ENCODE data around the gene ITPR2.
"Not testable (repeated sequence)": the region's sequence is repeated elsewhere in the genome, so short reads cannot be mapped to it uniquely, and the experiment has no call there.

Gene ITPR2

DNA sequence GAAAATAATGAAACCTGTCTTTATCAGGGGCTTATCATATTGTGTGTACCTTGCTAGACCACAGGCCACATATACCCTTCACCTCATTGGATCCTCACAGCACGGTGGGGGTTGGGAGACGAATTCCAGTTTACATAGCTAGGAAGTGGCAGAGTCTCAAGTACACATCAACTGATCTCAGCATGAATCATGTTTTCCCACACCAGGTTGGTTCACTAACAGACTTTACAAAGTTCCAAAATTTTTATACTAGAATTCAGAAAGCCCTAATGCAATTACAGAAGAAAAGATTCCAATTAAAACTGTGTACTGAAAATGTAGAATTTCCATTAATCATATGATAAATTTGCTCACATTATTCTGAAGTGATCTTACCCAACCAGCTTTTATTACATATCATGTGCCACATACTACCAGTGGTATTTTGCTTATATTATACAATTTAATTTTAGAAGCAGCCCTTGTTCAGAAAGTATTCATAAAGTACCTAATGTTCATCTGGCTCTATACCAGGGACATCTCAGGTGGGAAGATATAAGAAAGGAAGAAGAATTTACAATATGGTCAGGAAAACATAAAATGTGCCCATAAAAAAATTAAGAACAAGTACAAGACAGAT lies 196.2 kb downstream of the ITPR2 start:
- in situ Hi-C loops (cut with MboI; ENCODE audit: low sequenced_read_pairs), result no loop called here

DNA sequence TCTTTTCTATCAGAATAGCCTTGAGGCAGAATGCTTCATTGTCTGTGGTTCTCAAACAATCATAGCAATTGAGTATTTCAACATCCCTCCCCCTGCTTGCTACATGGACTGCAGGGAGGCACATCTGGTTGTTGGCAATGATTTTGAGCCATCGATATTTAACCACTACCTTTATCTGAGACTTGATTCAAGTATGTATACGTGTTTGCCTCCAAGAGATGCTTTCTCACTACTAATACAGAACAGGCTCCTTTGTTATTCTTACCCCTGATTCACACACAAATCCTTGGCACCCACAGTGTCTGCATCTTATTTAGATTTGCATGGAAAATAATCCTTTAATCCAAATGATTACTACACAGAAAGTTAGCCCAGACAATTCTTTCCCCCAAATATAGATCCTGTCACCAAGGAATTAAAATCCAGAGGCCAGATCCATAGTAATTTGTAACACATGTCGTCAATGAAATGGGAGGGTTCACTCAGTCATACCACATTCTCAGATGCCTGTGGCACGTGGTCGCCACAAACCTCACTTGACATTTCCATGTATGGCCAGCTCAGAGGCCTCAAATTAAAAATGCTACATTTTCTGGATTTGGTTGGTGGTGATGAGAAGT lies 199.3 kb downstream of the ITPR2 start:
- in situ Hi-C loops (cut with MboI; ENCODE audit: low sequenced_read_pairs), result no loop called here

- in situ Hi-C loops (cut with MboI; ENCODE audit: low sequenced_read_pairs), result no loop called here
Observed at GRCh38 chr12:26632756-26633155, 200.2 kb downstream of the ITPR2 start.

GRCh38 chr12:26631846-26632245 lies 201.1 kb downstream of the ITPR2 start:
- in situ Hi-C loops (cut with MboI; ENCODE audit: low sequenced_read_pairs), result no loop called here

DNA sequence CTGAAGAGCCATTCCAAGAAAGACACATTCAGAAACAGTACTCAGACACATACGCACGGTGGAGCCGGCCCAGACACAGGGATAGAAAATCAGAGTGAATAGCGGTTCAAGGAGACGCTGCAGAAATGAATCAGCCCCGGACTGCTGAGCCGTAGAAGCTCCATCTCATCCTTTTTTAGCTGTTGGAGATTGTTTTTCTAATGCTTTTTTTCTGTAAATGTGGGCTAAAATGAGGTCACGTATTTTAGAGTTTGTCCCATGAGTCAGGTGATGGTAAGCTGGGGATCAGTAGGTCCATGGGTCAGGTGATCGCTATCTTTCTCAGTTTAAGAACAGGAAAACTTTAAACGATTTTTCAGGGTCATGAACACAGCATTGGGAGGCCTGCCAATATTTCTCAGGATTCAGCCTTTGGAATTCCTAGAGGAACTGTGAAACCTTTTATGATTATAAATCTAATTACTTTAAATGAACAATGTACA lies 202.4 kb downstream of the ITPR2 start:
- in situ Hi-C loops (cut with MboI; ENCODE audit: low sequenced_read_pairs), result no loop called here

DNA sequence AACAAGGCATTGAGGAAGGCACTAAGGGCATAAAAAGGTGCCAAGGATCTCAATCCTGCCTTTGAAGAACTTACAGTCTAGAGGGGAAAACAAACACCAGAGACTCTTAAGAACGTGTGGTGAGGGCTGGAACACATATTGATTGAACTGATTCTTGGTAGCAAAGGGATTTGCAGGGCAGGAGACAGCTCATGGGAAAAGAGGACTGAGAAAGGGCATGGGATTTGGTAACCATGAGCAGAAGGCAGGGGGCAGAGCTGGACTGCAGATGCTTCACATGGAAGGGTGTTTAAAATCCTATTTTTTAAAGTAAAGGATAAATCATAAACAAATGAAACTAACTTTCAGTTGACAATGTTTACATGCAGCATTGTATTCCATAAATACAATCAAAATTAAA lies 203.1 kb downstream of the ITPR2 start:
- in situ Hi-C loops (cut with MboI; ENCODE audit: low sequenced_read_pairs), result no loop called here

GRCh38 chr12:26628234-26628633 lies 204.8 kb downstream of the ITPR2 start:
- in situ Hi-C loops (cut with MboI; ENCODE audit: low sequenced_read_pairs), result no loop called here

GRCh38 chr12:26627335-26627734 lies 205.7 kb downstream of the ITPR2 start:
- in situ Hi-C loops (cut with MboI; ENCODE audit: low sequenced_read_pairs), result no loop called here

DNA sequence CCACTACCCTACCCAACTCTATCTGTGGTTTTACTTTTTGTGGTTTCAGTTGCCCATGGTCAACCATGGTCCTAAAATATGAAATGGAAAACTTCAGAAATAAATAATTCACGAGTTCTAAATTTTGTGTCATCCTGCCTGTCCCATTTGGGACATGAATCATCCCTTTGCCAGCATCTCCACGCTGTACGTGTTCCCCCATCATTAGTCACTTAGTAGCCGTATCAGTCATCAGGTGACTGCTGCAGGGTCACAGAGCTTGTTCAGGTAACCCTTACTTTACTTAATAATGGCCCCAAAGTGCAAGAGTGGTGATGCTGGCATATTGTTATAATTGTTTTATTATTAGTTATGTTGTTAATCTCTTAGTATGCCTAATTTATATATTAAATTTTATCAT lies 209.9 kb downstream of the ITPR2 start:
- in situ Hi-C loops (cut with MboI; ENCODE audit: low sequenced_read_pairs), result no loop called here

DNA sequence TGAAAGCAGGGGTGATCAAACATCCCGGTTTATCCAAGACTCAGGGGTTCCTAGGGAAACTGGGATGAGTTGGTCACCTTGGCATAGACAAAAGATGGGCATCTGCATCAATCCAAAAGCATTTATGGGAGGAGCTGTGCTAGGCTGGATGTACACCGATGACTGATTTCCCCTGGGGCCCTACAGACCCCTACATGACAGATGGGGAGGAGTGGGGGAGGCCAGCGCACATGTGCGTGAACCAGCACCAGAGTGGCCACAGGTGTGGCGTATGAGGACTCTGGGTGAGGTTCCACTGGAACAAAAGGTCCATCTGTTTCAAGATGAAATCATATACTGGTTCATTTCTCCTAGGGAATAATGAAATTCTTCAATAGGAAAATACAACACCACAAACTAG lies 210.4 kb downstream of the ITPR2 start:
- in situ Hi-C loops (cut with MboI; ENCODE audit: low sequenced_read_pairs), result no loop called here

GRCh38 chr12:26621932-26622331 lies 211.1 kb downstream of the ITPR2 start:
- in situ Hi-C loops (cut with MboI; ENCODE audit: low sequenced_read_pairs), result no loop called here

- in situ Hi-C loops (cut with MboI; ENCODE audit: low sequenced_read_pairs), result no loop called here
Observed at GRCh38 chr12:26620907-26621306, 212.1 kb downstream of the ITPR2 start.

DNA sequence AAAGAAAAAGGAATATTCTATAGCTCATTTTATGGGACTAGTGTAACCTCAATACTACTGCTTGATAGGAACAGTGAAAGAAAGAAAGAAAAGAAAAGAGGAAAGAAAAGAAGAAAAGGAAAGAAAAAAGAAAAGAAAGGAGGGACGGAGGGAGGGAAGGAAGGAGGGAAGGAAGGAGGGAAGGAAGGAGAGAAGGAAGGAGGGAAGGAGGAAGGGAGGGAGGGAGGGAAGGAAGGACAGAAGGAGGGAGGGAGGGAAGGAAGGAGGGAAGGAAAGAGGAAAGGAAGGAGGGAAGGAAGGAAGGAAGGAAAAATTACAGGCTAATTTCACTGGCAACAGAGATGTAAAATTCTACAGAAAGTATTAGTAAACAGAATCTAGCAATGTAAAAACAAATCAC lies 215.5 kb downstream of the ITPR2 start:
- in situ Hi-C loops (cut with MboI; ENCODE audit: low sequenced_read_pairs), result no loop called here

DNA sequence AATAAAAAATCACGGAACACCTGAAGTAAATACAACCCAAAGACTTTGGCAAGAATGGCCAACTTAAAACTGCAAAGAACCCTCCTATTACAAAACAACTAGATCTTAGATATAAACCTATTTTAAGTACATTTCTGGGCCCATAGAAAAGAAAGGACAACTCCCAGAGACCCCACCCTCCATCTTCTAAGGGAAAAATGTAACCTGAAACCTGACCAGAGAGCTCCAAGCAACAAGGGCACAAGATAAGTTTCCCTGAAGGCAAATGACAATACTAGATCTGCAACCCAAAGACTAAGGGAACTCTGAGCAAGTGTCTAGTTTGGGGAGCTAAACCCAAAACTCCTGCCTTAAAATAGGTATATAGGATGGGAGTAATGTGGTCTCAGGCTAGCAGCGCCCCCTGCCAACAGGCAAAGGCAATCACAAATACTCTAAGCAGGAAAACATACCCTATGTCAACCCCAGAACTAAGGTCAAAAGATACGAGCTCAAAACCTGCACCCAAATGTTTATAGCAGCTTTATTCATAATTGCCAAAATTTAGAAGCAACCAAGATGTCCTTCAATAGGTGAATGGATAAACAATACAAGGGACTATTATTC lies 218.9 kb downstream of the ITPR2 start:
- in situ Hi-C loops (cut with MboI; ENCODE audit: low sequenced_read_pairs), result no loop called here

- in situ Hi-C loops (cut with MboI; ENCODE audit: low sequenced_read_pairs), result no loop called here
Observed at GRCh38 chr12:26612203-26612602, 220.8 kb downstream of the ITPR2 start.

- in situ Hi-C loops (cut with MboI; ENCODE audit: low sequenced_read_pairs), result no loop called here
Observed at GRCh38 chr12:26611598-26611997, 221.4 kb downstream of the ITPR2 start.

DNA sequence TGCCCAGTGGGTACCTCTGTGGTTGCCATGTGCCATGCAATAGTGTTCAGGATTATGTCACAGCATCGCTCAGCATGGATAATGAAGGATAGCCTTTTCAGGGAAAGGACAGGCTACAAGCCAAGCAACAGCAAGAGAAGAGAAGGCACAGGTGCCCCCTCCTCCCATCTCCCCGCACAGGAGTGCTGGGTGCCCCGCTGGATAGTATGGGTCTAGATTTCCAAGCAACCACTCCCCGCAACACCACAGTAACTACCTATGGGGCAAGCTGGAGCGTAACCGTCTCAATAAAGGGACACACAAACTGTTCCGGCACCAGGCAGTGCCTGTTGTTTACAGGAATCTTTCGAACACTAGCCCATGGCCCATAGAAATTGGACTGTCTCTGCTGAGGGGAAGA lies 222.2 kb downstream of the ITPR2 start:
- in situ Hi-C loops (cut with MboI; ENCODE audit: low sequenced_read_pairs), result no loop called here

- in situ Hi-C loops (cut with MboI; ENCODE audit: low sequenced_read_pairs), result no loop called here
Observed at GRCh38 chr12:26609986-26610385, 223.0 kb downstream of the ITPR2 start.

DNA sequence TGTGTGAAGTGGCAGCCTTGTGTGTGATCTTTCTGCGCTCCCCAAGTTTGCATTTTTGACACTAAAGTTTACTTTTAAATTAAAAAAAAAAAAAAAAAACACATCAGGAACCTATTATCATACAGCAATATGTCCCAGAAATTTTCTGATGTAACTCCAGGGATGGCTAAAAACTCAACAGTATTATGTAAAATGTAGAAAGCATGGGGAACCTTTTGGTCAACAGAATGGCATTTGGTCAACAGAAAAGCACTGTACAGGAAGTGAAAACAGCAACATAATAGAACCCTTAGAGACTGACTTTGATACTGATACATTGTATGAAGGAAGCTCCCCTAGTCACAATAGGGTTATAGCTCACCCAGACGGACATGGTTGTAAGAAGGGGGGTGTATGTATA lies 224.3 kb downstream of the ITPR2 start:
- in situ Hi-C loops (cut with MboI; ENCODE audit: low sequenced_read_pairs), result no loop called here

- in situ Hi-C loops (cut with MboI; ENCODE audit: low sequenced_read_pairs), result no loop called here
Observed at GRCh38 chr12:26608273-26608672, 224.7 kb downstream of the ITPR2 start.

DNA sequence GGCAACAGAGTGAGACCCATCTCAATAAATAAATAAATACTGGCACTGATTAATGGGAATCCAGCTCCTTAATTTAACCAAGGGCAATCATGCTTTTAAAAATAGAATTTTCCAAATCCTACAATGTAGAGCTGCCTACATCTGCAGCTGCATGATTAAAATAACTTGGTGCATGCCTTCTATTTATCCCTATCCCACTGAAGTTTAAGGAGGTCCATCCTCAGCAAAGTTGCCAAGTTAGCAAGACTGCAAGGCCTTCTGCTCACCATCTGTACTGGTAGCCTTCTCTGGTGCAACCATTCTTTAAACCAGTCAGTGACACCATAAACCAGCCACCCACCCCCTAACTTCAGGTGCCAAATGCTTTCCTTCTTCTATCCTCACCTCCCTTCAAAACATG lies 226.1 kb downstream of the ITPR2 start:
- in situ Hi-C loops (cut with MboI; ENCODE audit: low sequenced_read_pairs), result no loop called here

DNA sequence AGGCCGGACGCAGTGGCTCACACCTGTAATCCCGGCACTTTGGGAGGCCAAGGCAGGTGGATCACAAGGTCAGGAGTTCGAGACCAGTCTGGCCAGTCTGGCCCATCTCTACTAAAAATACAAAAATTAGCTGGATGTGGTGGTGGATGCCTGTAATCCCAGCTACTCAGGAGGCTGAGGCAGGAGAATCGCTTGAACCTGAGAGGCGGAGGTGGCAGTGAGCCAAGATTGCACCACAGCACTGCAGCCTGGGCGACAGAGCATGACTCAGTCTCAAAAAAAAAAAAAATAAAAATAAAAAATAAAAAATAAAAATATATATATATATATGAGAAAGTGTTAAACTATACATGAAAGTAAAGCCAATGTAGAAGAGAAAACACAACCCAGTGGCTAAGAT lies 228.2 kb downstream of the ITPR2 start:
- in situ Hi-C loops (cut with MboI; ENCODE audit: low sequenced_read_pairs), result not testable (repeated sequence)
